ENCODE measurements around the gene TMEM183A. TPM values are rescaled to one million over a fixed set of nuclear protein-coding genes. Genes with fewer than 3 reads are reported as not detected.

TMEM183A gene
- total RNA-seq, 1 experiment from 2014 or later = 64.7 TPM

- no TSS peak for BruUV-seq (replicated peaks)
- Histone ChIP-seq H3K9me3 (ENCODE audit: control insufficient read depth in 1 of 2, insufficient read depth in 1 of 2, low read depth in 1 of 2, low read length in 2 of 2) (no peaks in the 10 kb centered on the region), H3K27ac (ENCODE audit: low read depth, low read length) (no peak overlapping the region), H3K9me2 (ENCODE audit: insufficient read depth) (no peaks in the 10 kb centered on the region), H4K20me1 (ENCODE audit: insufficient read depth) (no peaks in the 10 kb centered on the region), H3K4me3 (replicated peaks in 1 of 2; ENCODE audit: low read depth in 1 of 2, low read length in 2 of 2) (no peak overlapping the region), H3K79me2 (ENCODE audit: insufficient read depth, low read length) (no peaks in the 10 kb centered on the region), H3K4me2 (ENCODE audit: low read length) (no peak overlapping the region), H3K9ac (ENCODE audit: low read length) (no peak overlapping the region), H3K27me3 (ENCODE audit: insufficient read depth, low read length) (no peaks in the 10 kb centered on the region), H3K36me3 (ENCODE audit: control insufficient read depth in 1 of 2, insufficient read depth in 2 of 2, low read length in 2 of 2) (peaks cover 0 to 5% of the 10 kb centered on the region in 2 experiments; a peak in 2 of 4 replicates), H2AFZ (ENCODE audit: low read depth, low read length, poor library complexity, severe bottlenecking) (no peak overlapping the region), H3K4me1 (ENCODE audit: control insufficient read depth in 1 of 2, insufficient read depth in 2 of 2, low read length in 2 of 2) (no peaks in the 10 kb centered on the region)
- ChIA-PET RAD21 (ENCODE audit: low non-redundant PET in 1 of 2, low total read pairs in 2 of 2, uncharacterized antibody in 2 of 2, unreplicated experiment in 2 of 2) (no interaction called here), CTCF (interaction anchor here (0.7 to 1.2 kb wide), 2 partner anchors 16 to 70 kb away, joined by 3 to 8 read pairs; no protein-coding TSS in a partner anchor), POLR2A (no interaction called here)
- TF ChIP-seq CTCF (IDR thresholded peaks at IDR 0.05 in 2 of 3, conservative IDR thresholded peaks at IDR 0.05 in 1 of 3; ENCODE audit: borderline replicate concordance in 1 of 3, insufficient read depth in 1 of 3, low read depth in 2 of 3, low read length in 2 of 3) = no peak
- no peak for TF ChIP-seq EZH2phosphoT487 (IDR thresholded peaks at IDR 0.05; ENCODE audit: borderline replicate concordance)
- no peak for TF ChIP-seq FOSL1 (IDR thresholded peaks at IDR 0.05; ENCODE audit: low read depth)
- no peak for TF ChIP-seq ZNF274 (IDR thresholded peaks at IDR 0.05; ENCODE audit: low read depth, low read length)
- no peak for TF ChIP-seq JUND (IDR thresholded peaks at IDR 0.05)
- intact Hi-C loops (cut with micrococcal nuclease) = no loop called here
- DNase-seq (ENCODE audit: low read depth, low spot score) = no peak
- no peak for ATAC-seq
Measured at GRCh38 chr1:203056012-203056411, 48.8 kb downstream of the TMEM183A start.

DNA sequence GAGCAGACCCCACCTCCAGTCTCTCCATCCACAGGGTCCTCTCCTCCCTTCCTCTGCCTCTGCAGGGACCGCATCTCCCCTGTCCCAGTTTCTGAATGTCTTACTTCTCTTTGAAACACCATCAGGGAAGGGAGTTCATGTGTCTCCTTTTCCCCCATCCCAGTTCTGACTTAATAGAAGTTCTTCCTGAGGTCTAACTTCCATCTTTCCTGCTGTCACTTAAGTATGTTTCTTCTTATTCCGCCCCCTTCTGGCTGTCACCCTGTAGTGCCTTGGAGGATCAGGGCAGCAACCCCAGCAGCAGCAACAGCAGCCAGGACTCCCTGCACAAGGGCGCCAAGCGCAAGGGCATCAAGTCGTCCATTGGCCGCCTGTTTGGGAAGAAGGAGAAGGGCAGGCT, 49.3 kb downstream of the TMEM183A start:
- RAD21 ChIA-PET (ENCODE audit: low non-redundant PET in 1 of 2, low total read pairs in 2 of 2, uncharacterized antibody in 2 of 2, unreplicated experiment in 2 of 2) = no interaction called here
- Histone ChIP-seq H4K20me1 (ENCODE audit: insufficient read depth) (no peaks in the 10 kb centered on the region), H3K36me3 (ENCODE audit: control insufficient read depth in 1 of 2, insufficient read depth in 2 of 2, low read length in 2 of 2) (peaks cover 0 to 5% of the 10 kb centered on the region in 2 experiments; a peak in 2 of 4 replicates), H3K27me3 (ENCODE audit: insufficient read depth, low read length) (no peaks in the 10 kb centered on the region), H3K9me3 (ENCODE audit: control insufficient read depth in 1 of 2, insufficient read depth in 1 of 2, low read depth in 1 of 2, low read length in 2 of 2) (no peaks in the 10 kb centered on the region), H3K9me2 (ENCODE audit: insufficient read depth) (no peaks in the 10 kb centered on the region), H3K4me1 (ENCODE audit: control insufficient read depth in 1 of 2, insufficient read depth in 2 of 2, low read length in 2 of 2) (no peaks in the 10 kb centered on the region), H3K4me2 (ENCODE audit: low read length) (no peak overlapping the region), H2AFZ (ENCODE audit: low read depth, low read length, poor library complexity, severe bottlenecking) (no peak overlapping the region), H3K4me3 (replicated peaks in 1 of 2; ENCODE audit: low read depth in 1 of 2, low read length in 2 of 2) (no peak overlapping the region), H3K79me2 (ENCODE audit: insufficient read depth, low read length) (no peaks in the 10 kb centered on the region), H3K27ac (ENCODE audit: low read depth, low read length) (no peak overlapping the region), H3K9ac (ENCODE audit: low read length) (no peak overlapping the region)
- ATAC-seq (no peak; the same call in 1 of the 2 replicates), DNase-seq (ENCODE audit: low read depth, low spot score) (no peak)
- intact Hi-C loops (cut with micrococcal nuclease) = no loop called here
- POLR2A ChIA-PET = no interaction called here
- no TSS peak for BruUV-seq (replicated peaks)
- CTCF ChIA-PET = no interaction called here
- TF ChIP-seq REST (IDR thresholded peaks at IDR 0.05; ENCODE audit: low read depth) (no peak), CTCF (IDR thresholded peaks at IDR 0.05 in 2 of 3, conservative IDR thresholded peaks at IDR 0.05 in 1 of 3; ENCODE audit: borderline replicate concordance in 1 of 3, insufficient read depth in 1 of 3, low read depth in 2 of 3, low read length in 2 of 3) (peak in 2 of 3 experiments; percentile 40 to 47; a peak in 4 of 6 replicates), ZBTB33 (IDR thresholded peaks at IDR 0.05; ENCODE audit: extremely low read depth, insufficient replicate concordance, low read length) (no peak), EZH2 (IDR thresholded peaks at IDR 0.05) (no peak)
